ENCODE results near the gene PALLD. TPM values are rescaled to one million over a fixed set of nuclear protein-coding genes. Genes with fewer than 3 reads are reported as not detected.

PALLD gene
- total and polyA plus RNA-seq, 2 of the 8 experiments (the other 6 are each of a cell fraction or from before 2014, with no cell fraction given), result 10.5 to 25.0 TPM

DNA sequence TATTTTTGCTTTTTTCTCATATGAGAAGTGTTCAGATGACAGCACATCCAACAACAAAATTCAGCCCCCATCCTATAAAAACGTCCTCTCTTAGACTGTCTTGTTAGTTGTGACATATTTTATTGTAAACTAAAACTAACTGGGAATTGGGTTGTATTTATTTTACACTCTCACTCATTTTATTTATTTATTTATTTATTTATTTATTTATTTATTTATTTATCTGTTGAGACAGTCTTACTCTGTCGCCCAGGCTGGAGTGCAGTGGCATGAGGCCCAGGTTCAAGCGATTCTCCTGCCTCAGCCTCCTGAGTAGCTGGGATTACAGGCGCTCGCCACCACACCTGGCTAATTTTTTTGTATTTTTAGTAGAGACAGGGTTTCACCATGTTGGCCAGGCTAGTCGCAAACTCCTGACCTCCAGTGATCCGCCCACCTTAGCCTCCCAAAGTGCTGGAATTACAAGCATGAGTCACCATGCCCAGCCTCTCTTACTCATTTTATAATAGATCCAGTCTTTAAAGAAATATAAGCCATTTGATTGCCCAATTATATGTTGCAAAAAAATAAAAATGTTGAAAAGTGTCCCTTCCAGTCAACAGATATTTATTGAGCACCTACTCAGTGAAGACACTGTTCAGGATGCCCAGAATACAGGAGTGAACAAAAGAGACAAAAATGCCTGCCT lies 44.6 kb downstream of the PALLD start (continued):
- TF ChIP-seq CHD7 (IDR thresholded peaks at IDR 0.05; ENCODE audit: insufficient replicate concordance, low read length), result no peak
- TF ChIP-seq USF2 (IDR thresholded peaks at IDR 0.05; ENCODE audit: low read length), result no peak
- TF ChIP-seq E2F6 (IDR thresholded peaks at IDR 0.05), result no peak
- TF ChIP-seq SIX5 (IDR thresholded peaks at IDR 0.05; ENCODE audit: low read depth, low read length), result no peak
- no peak for TF ChIP-seq ASH2L (IDR thresholded peaks at IDR 0.05; ENCODE audit: low read length)
- no peak for TF ChIP-seq CTCF (IDR thresholded peaks at IDR 0.05; ENCODE audit: control extremely low read depth in 1 of 3, insufficient read depth in 1 of 3, low read depth in 1 of 3, low read length in 3 of 3)

All from H1 (cell line).